Endothelial cell of hepatic sinusoid (primary cell): ENCODE results near the gene UBE2E1.

Experiments used
- in situ Hi-C: cut with HindIII; loops from 2 replicates; pipeline ENCODE4 v1.10.0; 2017; ENCODE audit warnings: low sequenced_read_pairs

UBE2E1 gene

DNA sequence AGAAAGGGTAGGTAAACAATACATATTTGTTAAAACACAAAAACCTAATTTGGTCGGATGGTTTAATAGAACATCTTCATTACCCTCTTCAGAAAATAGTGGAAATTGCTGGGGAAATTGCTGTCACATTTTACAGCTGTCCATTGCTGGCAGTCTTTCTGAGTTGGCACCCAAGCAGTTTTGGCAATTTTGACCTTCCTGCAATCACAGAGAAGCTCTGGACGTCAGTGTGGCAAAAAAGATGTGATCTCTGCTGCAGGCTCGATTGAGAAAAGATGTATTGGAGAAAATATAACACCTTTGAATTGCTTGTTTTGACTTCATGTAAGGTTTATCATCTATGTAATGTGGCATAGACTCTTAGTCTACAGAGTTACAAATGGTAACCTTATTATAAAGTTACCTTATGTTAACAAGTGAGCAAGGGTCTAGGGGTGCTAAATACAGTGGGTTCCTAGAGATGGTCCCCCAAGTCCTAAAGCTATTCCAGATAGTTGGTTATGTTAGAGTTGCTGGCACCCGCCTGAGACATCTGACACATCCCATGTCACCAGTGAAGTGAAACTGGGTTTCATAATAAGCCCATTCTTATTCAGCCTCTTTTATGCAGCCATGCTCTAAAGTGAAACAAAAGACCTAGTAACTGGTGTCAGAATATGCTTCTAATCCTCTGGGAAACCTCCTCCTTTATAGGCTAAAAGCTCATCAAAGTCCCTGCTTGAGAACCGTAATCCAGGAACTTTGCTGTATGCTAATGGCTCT is 14.0 kb downstream of the UBE2E1 start:
- in situ Hi-C loops, result no loop called here

GRCh38 chr3:23820888-23821287 is 15.1 kb downstream of the UBE2E1 start:
- in situ Hi-C loops, result no loop called here

- in situ Hi-C loops, result no loop called here
Measured at GRCh38 chr3:23821858-23822257, 16.1 kb downstream of the UBE2E1 start.

GRCh38 chr3:23822559-23822958 is 16.8 kb downstream of the UBE2E1 start:
- in situ Hi-C loops, result no loop called here

DNA sequence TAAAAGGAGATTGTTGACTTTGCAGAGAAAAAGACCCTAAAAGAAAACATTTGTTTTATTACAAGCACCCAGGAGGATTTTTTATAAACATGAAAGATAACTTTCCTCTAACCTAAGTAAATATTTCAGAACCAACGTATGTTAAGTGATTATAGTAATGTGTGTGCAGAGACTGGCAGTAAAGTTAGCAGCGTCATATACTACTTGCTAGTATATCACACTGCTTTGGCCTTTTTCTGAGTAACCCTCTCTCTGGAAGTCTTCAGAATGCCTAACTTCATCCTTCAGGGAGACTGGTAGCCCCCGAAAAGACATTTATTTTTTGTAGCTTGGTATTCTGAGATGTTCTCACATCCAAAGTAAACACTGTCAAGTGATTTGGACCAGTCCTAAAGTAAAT is 17.9 kb downstream of the UBE2E1 start:
- in situ Hi-C loops, result no loop called here

DNA sequence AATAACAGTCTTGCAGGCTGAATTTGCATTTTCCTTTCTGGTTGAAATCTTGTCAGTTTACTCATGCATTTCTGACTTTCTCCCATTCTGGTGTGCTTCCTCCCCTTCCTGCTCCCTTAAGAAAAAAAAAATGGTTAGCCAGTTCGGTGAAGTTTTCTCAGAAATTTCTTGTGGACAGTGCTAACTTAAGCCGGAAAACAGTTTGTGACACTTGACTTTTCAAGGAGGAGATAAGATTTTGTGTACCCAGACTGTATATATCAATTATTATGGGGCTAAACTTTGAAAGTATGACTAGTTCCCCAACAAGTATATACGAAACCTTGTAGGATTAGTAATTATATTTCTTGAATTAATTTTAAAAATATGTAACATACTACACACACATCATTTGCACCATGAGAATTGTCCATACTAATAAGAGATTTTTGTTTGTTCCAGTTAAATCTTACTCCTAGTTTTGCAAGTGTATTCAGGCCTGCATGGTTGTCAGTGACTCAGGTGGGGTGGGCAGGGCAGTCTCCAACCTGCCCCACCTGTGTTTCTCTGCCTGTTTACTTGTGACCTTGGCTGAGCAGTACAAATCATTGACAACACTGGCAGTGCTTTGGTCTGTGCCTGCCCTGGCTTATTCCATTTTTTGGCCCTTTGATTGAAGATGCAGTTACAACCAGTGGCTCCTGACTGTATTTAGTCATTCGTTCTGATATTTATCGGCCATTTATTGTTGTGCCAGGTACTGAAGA is 19.1 kb downstream of the UBE2E1 start:
- in situ Hi-C loops, result no loop called here

- in situ Hi-C loops, result no loop called here
Measured at GRCh38 chr3:23825802-23826201, 20.0 kb downstream of the UBE2E1 start.

- in situ Hi-C loops, result no loop called here
Measured at GRCh38 chr3:23826382-23827064, 20.8 kb downstream of the UBE2E1 start.

- in situ Hi-C loops, result no loop called here
Measured at GRCh38 chr3:23829242-23829934, 23.6 kb downstream of the UBE2E1 start.

- in situ Hi-C loops, result no loop called here
Measured at GRCh38 chr3:23830869-23831484, 25.2 kb downstream of the UBE2E1 start.

GRCh38 chr3:23831517-23832394 is 26.0 kb downstream of the UBE2E1 start:
- in situ Hi-C loops, result no loop called here

GRCh38 chr3:23832523-23832922 is 26.8 kb downstream of the UBE2E1 start:
- in situ Hi-C loops, result no loop called here

GRCh38 chr3:23834082-23834870 is 28.5 kb downstream of the UBE2E1 start:
- in situ Hi-C loops, result no loop called here

DNA sequence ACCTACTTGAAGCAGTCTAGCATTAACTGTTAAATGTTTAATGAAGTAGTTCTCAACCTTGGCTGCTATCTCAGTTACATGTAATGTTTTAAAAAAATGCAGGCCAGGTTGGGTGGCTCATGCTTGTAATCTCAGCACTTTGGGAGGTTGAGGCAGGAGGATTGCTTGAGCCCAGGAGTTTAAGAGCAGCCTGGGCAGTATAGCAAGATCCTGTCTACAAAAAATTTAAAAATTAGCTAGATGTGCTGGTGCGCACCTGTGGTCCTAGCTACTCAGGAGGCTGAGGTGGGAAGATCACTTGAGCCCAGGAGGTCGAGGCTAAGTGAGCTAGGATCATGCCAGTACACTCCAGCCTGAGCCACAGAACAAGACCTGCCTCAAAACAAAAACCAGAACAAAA is 29.3 kb downstream of the UBE2E1 start:
- in situ Hi-C loops, result no loop called here

GRCh38 chr3:23835802-23836201 is 30.0 kb downstream of the UBE2E1 start:
- in situ Hi-C loops, result no loop called here

DNA sequence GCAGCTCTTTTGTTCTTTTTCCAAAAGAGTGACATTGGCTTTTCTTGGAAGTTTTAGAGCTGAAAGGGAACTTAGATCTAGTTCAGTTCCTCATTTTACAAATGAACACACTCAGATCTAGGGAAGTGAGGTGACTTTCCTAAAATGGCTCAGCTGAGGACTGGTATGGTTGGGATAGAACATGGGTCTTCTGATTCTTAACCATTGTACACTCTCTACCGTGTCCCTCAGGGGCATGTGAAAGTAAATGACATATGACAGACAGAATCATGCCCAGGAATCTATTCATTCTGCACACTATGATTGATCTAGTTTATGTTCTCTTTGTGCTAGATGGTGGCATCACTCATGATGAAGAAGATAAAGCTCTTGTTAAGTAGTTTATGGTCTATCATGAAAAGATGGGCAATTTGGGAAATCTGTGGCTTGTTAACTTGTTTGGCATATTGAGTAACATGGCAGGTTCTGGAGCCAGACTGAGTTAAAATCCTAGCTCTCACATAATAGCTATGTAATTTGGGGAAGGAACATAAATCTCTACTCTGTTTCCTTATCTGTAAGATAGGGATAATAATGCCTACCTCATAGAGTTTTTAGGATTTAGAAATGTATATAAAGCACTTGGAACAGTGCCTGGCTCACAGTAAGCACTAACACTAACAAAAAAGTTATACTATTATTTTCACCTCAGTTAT is 30.9 kb downstream of the UBE2E1 start:
- in situ Hi-C loops, result no loop called here

DNA sequence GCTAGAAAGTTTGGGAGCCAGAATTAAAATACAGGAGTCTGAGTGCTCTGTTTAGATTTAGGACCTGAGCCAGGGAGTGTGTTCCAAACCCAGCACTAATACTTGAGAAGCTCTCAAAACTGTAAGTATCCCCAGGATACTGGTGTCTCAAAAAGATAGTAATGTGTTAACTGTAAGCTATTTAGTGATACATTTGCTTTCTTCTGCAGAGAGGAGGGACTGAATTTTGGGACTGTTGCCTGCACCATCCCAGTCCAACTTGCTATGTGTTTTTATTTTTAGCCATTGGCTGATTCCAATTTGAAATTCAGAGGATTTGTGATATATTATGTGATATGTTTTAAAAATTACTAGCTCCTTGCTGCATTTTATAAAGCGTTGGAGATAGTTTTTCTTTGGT is 31.5 kb downstream of the UBE2E1 start:
- in situ Hi-C loops, result no loop called here

DNA sequence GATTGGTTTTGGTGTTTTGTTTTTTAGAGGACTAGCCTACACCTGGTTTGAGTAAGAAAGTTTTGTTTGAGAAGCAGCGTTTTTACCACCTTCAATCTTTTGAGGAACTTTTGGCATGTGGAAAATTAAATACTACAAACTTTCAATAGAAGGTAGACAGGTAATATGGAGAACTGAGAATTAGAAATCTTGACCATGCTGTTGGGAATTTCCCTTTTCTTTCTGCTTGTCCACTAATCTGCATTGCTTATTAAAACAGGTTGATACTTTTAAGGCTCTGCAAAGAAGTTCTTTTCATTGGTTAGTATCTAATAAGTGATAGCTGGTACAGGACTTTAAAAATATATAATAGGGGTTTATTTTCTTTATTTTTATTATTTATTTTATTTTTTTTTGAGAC is 31.9 kb downstream of the UBE2E1 start:
- in situ Hi-C loops, result no loop called here
